Measurements from ENCODE around the gene ERBB4.

DNA sequence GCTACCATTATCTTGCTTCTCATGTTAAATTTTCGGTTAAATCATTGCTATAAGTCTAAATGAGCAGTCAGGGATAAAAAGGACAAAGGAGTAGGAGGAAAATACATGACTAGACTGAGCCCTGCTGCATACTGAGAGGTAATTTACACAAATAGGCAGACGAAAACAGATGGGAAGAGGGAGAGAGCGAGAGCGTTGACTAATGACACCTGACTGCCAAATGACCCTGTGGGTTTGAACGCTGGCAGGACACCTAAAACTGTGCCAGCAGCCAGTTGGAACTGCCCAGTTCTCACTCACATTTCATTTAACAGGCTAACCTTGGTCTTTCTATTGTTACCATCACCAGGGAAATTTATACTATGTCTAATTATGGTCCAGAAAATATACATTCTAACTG is 1004.0 kb downstream of the ERBB4 start:
- no peak for TF ChIP-seq MYC (IDR thresholded peaks at IDR 0.05; ENCODE audit: borderline replicate concordance, low read length)
- no peak for TF ChIP-seq NR3C1 (IDR thresholded peaks at IDR 0.05)
- TF ChIP-seq, protein P1, sequence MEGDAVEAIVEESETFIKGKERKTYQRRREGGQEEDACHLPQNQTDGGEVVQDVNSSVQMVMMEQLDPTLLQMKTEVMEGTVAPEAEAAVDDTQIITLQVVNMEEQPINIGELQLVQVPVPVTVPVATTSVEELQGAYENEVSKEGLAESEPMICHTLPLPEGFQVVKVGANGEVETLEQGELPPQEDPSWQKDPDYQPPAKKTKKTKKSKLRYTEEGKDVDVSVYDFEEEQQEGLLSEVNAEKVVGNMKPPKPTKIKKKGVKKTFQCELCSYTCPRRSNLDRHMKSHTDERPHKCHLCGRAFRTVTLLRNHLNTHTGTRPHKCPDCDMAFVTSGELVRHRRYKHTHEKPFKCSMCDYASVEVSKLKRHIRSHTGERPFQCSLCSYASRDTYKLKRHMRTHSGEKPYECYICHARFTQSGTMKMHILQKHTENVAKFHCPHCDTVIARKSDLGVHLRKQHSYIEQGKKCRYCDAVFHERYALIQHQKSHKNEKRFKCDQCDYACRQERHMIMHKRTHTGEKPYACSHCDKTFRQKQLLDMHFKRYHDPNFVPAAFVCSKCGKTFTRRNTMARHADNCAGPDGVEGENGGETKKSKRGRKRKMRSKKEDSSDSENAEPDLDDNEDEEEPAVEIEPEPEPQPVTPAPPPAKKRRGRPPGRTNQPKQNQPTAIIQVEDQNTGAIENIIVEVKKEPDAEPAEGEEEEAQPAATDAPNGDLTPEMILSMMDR (IDR thresholded peaks at IDR 0.05) = no peak
- TF ChIP-seq SREBF2 (IDR thresholded peaks at IDR 0.05) = no peak
- no peak for TF ChIP-seq POLR2A (IDR thresholded peaks at IDR 0.05; ENCODE audit: low read length)
- TF ChIP-seq NPAS2 (CRISPR knock-in tag; IDR thresholded peaks at IDR 0.05; ENCODE audit: borderline replicate concordance) = no peak
- no peak for TF ChIP-seq EP300 (IDR thresholded peaks at IDR 0.05)
- TF ChIP-seq CBX2 (IDR thresholded peaks at IDR 0.05; ENCODE audit: borderline replicate concordance, low read depth) = no peak
- no peak for TF ChIP-seq CEBPB (IDR thresholded peaks at IDR 0.05)
- TF ChIP-seq BHLHE40 (IDR thresholded peaks at IDR 0.05; ENCODE audit: low read depth, low read length) = no peak
- TF ChIP-seq RARB (CRISPR knock-in tag; IDR thresholded peaks at IDR 0.05) = no peak
- no peak for TF ChIP-seq MAZ (IDR thresholded peaks at IDR 0.05; ENCODE audit: borderline replicate concordance, low read depth, low read length)
- TF ChIP-seq, protein P2, sequence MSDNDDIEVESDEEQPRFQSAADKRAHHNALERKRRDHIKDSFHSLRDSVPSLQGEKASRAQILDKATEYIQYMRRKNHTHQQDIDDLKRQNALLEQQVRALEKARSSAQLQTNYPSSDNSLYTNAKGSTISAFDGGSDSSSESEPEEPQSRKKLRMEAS (IDR thresholded peaks at IDR 0.05) = no peak
